HG02943 (cell line): Measurements from ENCODE around the gene ALPG.
"Not testable (repeated sequence)": the region's sequence is repeated elsewhere in the genome, so short reads cannot be mapped to it uniquely, and the experiment has no call there.

Experiments
- ATAC-seq: cut with Tn5 transposase; IDR thresholded peaks from one replicate; pipeline ENCODE4 v1.9.1; 2021; ENCODE audit warnings: mild to moderate bottlenecking, low read depth, moderate library complexity; ENCODE audit not compliant: unreplicated experiment

The ALPG gene

DNA sequence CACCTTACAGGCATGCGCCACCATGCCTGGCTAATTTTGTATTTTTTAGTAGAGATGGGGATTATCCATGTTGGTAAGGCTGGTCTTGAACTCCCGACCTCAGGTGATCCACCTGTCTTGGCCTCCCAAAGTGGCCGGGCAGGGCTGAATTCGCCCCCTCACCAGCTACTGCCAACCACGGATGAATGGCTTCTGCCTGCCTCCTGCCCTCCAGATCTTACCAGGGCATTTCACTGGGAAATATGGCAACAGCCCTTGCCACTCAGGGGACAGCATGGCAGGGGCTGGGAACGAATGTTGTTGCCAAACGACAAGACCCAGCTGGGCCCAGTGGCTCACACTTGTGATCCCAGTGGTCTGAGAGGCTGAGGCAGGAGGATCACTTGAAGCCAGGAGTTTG lies 29.9 kb upstream of the ALPG start:
- ATAC-seq: no peak

DNA sequence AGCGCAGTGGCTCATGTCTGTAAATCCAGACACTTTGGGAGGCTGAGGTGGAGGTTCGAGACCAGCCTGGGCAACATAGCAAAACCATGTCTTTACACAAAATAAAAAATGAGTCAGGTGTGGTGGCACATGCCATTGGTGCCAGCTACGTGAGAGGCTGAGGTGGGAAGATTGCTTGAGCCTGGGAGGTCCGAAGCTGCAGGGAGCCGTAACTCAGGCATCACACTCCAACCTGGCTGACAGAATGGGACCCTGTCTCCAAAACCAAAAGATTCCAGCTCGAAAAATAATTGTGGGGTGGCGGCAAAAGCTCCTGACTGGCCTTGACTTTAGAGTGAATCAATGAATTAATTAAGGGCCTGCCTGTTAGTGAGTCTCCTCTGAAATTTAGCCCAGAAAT lies 29.3 kb upstream of the ALPG start:
- ATAC-seq: no peak

DNA sequence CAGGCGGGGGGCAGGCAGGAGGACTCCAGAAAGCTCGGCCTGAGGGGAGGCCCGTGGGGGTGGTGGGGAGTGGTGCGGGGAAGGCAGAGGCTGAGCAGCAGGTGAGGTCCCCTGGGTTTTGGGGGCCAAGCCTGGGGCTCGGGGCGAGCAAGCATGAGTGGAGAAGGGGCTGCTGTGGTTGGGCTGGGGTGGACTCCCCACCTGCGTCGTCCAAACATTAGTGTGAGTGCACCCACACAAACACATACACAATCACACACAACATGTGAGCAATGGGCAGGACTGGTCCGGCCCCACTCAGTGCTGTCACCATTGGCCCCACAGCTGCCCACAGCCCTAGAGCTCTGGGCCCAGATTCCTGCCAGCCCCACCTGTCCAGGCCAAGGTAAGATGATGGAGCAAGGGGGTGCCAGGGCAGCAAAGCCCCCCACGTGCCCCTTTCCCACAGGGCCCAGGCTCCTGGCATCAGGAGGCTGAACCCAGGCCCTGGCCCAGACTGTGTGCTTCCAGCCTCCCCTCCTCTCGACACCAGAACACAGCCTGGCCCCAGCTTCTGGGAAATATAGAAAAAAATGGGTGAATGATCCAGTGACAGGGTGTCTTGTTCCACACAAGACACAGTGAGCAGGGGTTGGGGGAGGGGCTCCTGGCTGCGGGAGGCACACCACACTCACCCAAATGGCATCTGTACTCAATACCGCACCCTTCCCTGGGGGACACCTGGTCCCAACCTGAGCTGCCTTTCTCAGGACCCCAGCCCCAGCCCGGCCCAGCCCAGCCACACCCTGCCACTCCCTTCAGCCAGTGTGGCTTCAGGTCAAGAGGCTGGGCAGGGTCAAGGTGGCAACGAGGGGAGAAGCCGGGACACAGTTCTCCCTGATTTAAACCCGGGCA lies 28.6 kb upstream of the ALPG start:
- ATAC-seq: no peak

DNA sequence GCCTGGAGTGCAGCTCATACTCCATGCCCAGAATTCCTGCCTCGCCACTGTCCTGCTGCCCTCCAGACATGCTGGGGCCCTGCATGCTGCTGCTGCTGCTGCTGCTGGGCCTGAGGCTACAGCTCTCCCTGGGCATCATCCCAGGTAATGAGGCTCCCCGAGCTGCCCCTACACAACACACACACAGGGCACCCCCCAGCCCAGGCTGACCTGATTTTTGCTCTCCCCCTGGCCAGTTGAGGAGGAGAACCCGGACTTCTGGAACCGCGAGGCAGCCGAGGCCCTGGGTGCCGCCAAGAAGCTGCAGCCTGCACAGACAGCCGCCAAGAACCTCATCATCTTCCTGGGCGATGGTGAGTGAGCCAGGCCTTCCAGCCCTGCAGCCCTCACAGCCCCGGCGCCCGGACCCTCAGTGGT lies 27.9 kb upstream of the ALPG start, which contains the start of gene ALPP:
ALPP (plus strand) TSS at position 17 of the 417 bp plus-strand sequence; CDS start at position 69, 52 bp downstream.
- ATAC-seq: not testable (repeated sequence)

DNA sequence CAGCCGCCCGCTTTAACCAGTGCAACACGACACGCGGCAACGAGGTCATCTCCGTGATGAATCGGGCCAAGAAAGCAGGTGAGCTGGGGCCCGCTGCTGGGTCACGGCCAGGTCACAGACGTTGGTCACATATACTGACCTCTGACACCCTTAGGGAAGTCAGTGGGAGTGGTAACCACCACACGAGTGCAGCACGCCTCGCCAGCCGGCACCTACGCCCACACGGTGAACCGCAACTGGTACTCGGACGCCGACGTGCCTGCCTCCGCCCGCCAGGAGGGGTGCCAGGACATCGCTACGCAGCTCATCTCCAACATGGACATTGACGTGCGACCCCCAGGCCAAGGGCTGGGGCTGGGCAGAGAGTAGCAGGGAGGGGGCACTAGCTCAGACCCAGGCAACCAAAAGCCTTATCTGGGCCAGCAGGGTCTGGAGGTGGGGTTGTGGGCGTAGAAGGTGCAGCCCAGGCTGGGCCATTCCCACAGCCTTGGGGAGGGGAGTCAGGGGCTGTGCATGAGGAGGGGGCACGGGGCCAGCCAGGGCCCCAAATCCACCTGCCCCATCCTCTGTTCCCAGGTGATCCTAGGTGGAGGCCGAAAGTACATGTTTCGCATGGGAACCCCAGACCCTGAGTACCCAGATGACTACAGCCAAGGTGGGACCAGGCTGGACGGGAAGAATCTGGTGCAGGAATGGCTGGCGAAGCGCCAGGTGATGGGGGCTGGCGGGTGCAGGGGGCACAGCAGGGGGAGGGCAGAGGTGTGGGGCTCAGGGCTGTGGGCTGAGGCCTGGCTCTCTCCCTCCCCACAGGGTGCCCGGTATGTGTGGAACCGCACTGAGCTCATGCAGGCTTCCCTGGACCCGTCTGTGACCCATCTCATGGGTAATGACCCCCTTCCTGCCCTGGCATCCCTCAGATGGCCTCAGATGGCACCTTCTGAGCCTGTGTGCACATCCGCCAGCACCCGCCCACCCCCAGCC lies 26.7 kb upstream of the ALPG start:
- ATAC-seq: not testable (repeated sequence)

DNA sequence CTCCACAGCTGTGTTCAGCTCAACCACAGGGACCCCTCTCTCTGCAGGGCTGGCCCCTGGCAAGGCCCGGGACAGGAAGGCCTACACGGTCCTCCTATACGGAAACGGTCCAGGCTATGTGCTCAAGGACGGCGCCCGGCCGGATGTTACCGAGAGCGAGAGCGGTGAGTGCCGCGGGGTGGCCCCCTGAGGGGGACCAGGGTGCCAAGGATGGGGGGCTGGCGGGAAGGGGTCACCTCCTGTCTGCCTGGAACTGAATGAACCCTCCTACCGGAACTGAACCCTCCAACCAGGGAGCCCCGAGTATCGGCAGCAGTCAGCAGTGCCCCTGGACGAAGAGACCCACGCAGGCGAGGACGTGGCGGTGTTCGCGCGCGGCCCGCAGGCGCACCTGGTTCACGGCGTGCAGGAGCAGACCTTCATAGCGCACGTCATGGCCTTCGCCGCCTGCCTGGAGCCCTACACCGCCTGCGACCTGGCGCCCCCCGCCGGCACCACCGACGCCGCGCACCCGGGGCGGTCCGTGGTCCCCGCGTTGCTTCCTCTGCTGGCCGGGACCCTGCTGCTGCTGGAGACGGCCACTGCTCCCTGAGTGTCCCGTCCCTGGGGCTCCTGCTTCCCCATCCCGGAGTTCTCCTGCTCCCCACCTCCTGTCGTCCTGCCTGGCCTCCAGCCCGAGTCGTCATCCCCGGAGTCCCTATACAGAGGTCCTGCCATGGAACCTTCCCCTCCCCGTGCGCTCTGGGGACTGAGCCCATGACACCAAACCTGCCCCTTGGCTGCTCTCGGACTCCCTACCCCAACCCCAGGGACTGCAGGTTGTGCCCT lies 25.2 kb upstream of the ALPG start:
- ATAC-seq: not testable (repeated sequence)

DNA sequence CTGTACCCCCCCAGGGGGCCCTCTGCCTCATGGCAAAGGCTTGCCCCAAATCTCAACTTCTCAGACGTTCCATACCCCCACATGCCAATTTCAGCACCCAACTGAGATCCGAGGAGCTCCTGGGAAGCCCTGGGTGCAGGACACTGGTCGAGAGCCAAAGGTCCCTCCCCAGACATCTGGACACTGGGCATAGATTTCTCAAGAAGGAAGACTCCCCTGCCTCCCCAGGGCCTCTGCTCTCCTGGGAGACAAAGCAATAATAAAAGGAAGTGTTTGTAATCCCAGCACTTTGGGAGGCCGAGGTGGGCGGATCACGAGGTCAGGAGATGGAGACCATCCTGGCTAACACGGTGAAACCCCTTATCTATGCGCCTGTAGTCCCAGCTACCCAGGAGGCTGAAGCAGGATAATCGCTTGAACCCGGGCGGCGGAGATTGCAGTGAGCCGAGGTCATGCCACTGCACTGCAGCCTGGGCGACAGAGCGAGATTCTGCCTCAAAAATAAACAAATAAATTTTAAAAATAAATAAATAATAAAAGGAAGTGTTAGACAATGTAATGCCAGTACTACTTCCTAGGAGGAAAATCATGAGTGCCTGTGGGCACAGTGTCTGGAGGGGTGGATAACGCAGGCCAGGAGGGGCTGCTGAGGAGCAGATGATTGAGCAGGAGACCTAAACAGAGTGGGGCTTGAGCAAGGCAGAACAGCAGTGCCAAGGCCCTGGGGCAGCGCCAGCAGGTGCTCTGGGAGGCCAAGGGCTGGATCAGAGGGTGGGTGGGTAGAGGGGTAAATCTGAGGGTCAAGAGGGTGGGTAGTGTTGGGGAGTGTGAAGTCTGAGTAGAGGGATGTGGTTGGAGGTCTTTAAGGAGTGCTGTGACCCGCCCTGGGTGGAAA lies 24.1 kb upstream of the ALPG start:
- ATAC-seq: no peak

DNA sequence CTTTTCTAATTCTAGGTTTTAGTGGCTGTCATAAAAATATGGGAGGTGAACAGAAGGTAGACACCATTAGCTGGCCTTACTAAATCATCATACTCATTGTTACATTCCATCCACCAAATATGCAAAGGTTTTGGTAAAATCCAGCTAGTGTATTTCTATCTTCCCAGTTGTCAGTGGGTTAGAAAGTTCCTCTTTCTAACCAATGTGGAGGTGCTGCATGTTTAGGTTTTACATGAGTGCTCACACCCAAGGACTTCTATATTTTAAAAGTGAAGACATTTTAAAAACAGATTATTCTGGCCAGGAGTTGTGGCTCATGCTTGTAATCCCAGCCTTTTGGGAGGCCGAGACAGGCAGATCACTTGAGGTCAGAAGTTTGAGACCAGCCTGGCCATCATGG lies 22.2 kb upstream of the ALPG start:
- no peak for ATAC-seq

DNA sequence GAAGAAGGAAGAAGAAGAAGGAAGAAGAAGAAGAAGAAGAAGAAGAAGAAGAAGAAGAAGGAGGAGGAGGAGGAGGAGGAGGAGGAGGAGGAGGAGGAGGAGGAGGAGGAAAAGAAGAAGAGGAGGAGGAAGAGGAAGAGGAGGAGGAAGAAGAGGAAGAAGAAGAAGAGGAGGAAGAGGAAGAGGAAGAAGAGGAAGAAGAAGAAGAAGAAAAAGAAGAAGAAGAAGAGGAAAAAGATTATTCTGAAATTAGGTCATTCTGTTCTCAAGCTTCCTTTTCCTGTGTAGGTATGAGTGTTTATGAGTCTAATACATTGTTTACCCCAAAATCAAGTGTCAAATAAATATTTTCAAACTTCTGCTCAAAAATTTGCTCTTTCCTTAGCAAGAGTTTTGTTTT lies 21.6 kb upstream of the ALPG start:
- not testable (repeated sequence) for ATAC-seq

DNA sequence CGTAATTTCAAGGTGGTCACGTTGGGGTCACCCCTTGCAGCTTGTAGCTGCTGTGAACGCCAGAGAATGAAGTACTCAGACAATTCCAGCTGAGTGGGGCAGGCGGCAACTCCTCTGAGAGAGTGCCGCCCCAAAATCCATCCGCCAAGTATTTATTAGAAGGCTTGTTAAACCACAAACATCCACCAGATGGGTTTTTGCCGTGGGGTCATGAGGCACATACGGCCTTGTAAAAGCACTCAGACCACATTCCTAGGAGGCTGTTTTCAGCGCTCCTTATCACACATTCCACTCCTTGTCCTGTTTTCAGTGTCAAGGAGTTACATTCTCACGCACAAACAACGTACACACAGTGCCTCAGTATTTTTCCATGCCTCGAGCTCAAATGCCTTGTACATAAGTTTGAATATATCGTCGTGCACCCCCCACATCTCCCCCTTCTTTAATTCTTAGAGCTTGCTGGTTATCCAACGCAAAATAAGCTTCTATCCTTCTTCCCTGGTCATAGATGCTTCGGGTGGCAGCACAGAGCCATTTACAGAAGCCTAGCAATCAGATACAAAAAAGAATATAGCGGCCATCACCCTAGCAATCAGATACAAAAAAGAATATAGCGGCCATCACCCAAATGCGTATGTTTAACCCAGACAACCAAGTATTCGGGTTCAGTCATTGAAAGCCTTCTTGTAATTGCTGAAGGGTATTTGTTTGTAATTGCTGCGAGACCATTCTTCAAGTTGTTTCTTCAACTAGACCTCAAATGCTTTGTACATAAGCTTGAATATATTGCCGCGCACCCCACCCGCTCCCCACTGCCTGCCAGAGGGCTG lies 20.8 kb upstream of the ALPG start:
- ATAC-seq: no peak

DNA sequence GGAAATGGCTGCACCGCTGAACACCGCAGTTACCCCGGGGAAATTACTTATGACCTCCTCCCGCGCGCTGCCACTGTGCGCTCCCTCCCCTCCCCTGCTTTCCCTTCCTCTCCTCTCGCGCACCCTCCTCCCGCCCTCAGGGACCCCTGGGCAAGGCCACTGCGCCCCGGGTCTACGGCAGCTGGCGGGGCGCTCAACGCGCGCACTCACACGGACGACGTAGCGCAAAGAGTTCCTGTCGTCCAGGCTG lies 20.2 kb upstream of the ALPG start:
- no peak for ATAC-seq

DNA sequence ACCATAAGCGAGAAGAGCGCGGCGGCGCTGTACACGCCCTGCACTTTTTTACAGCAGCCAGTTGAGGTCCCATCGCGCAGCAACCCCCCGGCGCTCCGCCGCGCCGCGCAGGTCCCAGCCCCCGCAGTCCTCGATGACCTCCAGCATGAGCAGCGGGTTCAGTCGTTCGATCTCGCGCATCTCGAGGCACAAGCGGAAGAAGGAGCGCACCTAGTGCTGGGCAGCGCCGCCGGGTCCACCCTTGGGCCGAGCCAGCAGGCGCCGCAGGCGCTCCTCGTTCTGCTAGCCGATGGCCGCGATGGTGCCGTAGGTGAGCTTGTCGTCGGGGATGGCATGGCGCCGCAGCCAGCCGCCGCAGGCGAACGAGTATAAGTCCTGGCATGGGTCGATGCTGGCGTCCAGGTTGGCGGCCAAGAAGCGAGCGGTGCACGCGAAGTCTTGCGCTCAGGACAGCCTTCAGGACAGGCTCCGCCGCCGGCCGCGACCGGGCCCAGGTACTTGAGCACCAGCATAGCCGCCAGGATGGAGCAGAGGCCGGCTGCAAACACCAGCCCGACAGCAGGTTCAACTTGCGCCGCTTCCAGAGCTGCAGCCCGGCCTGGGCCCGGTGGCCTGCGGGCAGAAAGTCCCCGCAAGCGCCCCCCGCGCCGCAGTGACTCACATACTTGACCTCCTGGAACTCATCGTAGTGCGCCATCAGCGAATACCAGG lies 19.7 kb upstream of the ALPG start:
- no peak for ATAC-seq

DNA sequence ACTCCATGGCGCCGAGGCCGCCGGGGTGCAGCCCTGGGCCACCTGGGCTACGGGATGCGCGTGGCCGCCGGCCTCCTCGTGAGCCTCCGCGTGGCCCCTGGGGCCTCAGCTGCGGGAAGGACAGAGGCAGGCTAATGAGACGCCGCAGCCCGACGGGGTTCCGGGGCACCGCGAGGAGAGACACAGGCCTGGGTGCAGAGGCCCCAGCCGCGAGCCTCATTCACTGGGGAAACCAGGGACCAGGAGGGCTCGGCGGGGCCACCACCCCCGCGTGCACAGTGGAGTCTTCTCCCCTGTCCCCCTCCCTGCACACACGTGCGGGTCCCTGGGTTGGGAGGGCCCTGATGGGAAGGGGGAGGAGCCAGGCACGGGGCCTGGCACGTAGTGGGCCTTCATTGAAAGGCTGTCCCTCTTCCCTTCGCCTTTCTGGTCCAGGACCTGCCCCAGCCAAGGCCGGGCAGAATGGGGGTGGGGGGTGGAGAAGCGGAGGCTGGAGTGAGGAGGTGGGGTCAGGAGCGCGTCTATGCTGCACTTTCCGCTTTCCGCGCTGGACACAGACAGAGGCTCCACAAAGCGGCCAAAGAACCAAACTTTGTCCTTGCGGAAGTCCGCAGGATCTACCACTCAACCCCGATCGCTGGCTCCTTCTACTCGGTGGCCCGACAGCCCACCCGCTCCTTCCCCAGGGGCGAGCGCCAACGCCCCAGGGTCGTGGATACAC lies 19.0 kb upstream of the ALPG start:
- ATAC-seq: no peak

DNA sequence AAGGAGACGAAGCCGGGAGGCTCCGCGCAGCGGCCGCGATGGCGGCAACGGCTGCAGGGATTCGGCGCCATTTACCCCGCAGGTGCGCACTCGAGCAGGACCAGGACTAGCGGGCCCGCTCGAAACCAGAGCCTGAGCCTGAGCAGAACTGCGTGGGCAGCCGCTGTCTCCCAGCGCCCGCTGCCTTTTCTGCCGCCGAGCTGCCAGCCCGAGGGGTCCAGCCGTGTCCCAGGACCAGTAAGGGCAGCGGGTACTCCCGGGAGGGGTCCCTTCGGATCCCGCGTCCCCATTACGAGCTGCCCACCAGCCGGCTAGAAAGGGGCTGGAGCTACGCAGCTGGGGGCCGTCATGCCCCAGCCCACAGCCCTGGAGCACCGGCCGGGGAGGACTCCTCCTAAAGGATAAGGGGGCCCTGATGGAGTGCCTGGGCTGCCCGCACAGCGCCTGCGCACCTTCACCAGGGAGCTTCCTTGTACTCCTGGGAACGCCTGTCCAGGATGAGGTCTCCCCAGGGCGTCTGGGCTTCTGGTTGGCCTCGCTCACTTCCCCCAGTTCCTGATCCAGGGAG lies 18.2 kb upstream of the ALPG start:
- no peak for ATAC-seq

DNA sequence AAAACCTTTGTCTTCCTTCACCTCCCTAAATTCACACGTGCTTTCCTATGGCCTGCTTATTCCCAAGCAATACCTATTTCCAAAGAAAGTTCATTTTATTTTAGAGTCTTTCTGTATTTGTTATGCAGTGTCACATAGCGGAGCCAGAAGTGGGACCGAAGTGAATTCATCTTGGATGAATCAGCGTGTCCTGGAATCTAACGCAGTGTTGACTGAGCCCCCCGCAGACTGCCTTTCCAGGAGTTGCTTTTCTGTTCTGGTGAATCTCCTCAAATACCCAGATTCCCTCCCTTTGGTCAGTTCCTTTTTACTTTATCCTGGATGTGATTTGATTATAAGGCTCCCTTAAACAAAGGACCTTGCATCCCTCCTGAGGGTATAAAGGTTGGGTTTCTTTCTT lies 17.3 kb upstream of the ALPG start:
- no peak for ATAC-seq

DNA sequence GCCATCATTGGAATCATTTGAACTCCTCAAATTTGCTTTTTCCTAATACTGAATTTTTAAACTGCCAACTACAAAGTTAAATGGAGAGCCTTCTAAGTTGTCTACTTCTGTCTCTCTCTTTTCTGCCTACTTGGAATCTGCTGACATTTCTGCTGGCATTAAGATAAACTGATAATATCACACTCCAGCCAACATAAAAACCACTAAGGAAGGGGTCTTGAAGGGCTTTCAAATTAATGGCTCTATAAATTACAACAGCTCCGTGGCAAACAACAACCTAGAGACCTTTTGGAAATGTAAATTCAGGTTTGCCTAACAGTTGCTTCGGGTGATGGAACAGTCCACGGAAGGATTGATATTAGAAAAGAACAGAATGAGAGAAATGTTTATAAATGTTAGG lies 16.0 kb upstream of the ALPG start:
- ATAC-seq: no peak

DNA sequence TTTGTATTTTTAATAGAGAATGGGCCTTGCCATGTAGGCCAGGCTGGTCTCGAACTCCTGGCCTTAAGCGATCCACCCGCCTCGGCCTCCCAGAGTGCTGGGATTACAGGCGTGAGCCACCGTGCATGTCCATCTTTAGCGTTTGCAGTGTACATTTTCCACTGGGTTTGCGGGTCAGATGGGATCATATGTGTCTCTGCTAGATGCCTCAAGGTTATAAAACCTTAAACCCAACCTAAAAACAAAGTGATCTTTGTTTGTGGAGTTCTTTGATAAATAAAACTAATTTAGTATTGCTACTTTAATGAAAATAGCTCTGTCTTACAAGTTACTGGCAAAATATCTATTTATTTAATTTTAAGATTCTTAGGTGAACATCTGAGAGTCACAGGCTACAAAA lies 13.1 kb upstream of the ALPG start:
- ATAC-seq: no peak
